ENCODE measurements around the gene BAZ1A. TPM values are rescaled to one million over a fixed set of nuclear protein-coding genes. Genes with fewer than 3 reads are reported as not detected.

The BAZ1A gene
- total and polyA plus RNA-seq, 10 of the 15 experiments (the other 5 are each of a cell fraction or from before 2014, with no cell fraction given), result 34.3 to 96.5 (median 50.7) TPM

GRCh38 chr14:34710006-34710405 lies 165.2 kb downstream of the BAZ1A start (continued):
- no peak for TF ChIP-seq ATF7 (IDR thresholded peaks at IDR 0.05; ENCODE audit: low read depth)
- TF ChIP-seq SRF (IDR thresholded peaks at IDR 0.05; ENCODE audit: low read depth in 2 of 2, low read length in 2 of 2), result no peak
- no peak for TF ChIP-seq ZNF24 (IDR thresholded peaks at IDR 0.05)

- Histone ChIP-seq H3K79me2 (ENCODE audit: control insufficient read depth, insufficient read depth, low read length) (peaks cover 23% of the 10 kb centered on the region), H3K27me3 (replicated peaks in 1 of 2; ENCODE audit: control insufficient read depth in 2 of 2, insufficient read depth in 2 of 2, low read length in 1 of 2) (no peaks in the 10 kb centered on the region), H3K27ac (ENCODE audit: control insufficient read depth, insufficient read depth) (no peak overlapping the region), H3K4me3 (no peak overlapping the region), H3K9me3 (replicated peaks; ENCODE audit: control insufficient read depth, insufficient read depth, low read length) (no peaks in the 10 kb centered on the region), H3K36me3 (ENCODE audit: control insufficient read depth in 2 of 2, insufficient read depth in 2 of 2, low read length in 1 of 2) (peaks cover 0 to 7% of the 10 kb centered on the region in 2 experiments; a peak in 1 of 4 replicates), H4K20me1 (ENCODE audit: control insufficient read depth, insufficient read depth) (no peaks in the 10 kb centered on the region), H3K9ac (ENCODE audit: control insufficient read depth, insufficient read depth, low read length) (no peak overlapping the region), H3K4me2 (ENCODE audit: control insufficient read depth, insufficient read depth) (no peak overlapping the region), H3K4me1 (ENCODE audit: control insufficient read depth, insufficient read depth, low read length) (peaks cover 16% of the 10 kb centered on the region), H2AFZ (ENCODE audit: control insufficient read depth, low read depth, low read length) (no peak overlapping the region)
- POLR2A ChIA-PET, result no interaction called here
- in situ Hi-C loops (cut with MboI) (no loop called here), intact Hi-C loops (cut with micrococcal nuclease; ENCODE audit: unreplicated experiment) (no loop called here)
- ATAC-seq, result no peak
- RAD21 ChIA-PET (ENCODE audit: unreplicated experiment), result interaction anchor here (1.0 kb wide), 1 partner anchor 15 kb away, joined by 4 read pairs; no protein-coding TSS in a partner anchor
- DNase-seq (ENCODE audit: low read depth, low spot score), result no peak
- no peak for FAIRE-seq
- WGBS (ENCODE audit: insufficient coverage, insufficient replicate concordance, low lambda C conversion rate, missing lambda C conversion rate), result 96% methylated on average over 3 of the region's 3 CpGs
- SMC1A ChIA-PET (ENCODE audit: uncharacterized antibody, unreplicated experiment), result interaction anchor here (1.3 to 7.8 kb wide), 4 partner anchors 15 to 37 kb away, joined by 3 to 43 read pairs (median 4); no protein-coding TSS in a partner anchor
- BruUV-seq (replicated peaks), result no TSS peak
- CTCF ChIA-PET, result interaction anchor here (1.2 to 7.1 kb wide), 2 partner anchors 16 to 37 kb away, joined by 3 to 78 read pairs; no protein-coding TSS in a partner anchor
- TF ChIP-seq SKIL (IDR thresholded peaks at IDR 0.05; ENCODE audit: low read depth, poor library complexity, severe bottlenecking) (no peak), ZBTB4 (CRISPR knock-in tag; IDR thresholded peaks at IDR 0.05) (no peak), ATF2 (IDR thresholded peaks at IDR 0.05; ENCODE audit: low read length) (no peak), ZSCAN29 (IDR thresholded peaks at IDR 0.05) (no peak), CBX3 (IDR thresholded peaks at IDR 0.05; ENCODE audit: borderline replicate concordance, low read depth) (no peak), ZNF687 (IDR thresholded peaks at IDR 0.05) (no peak)
These were observed 167.4 kb downstream of the BAZ1A start for GRCh38 chr14:34707722-34708121.

Measured in GM12878 (cell line).